GM15510 (cell line): ENCODE results near the gene ATP11C.

Experiments
- POLR2A ChIP-seq: IDR thresholded peaks from 3 replicates; pipeline ENCODE4 v1.6.1; 2011; ENCODE audit warnings: borderline replicate concordance; ENCODE audit not compliant: insufficient read length; ENCODE audit errors: extremely low read depth

The ATP11C gene

GRCh38 chrX:139842326-139843185 is 90.3 kb downstream of the ATP11C start:
- TF ChIP-seq POLR2A: no peak

- TF ChIP-seq POLR2A: no peak
These were observed 98.0 kb downstream of the ATP11C start for GRCh38 chrX:139834879-139835278.

- TF ChIP-seq POLR2A: no peak
These were observed 100.0 kb downstream of the ATP11C start for GRCh38 chrX:139832718-139833309.

GRCh38 chrX:139831675-139832456 is 101.0 kb downstream of the ATP11C start:
- TF ChIP-seq POLR2A: no peak

GRCh38 chrX:139831017-139831416 is 101.8 kb downstream of the ATP11C start:
- no peak for TF ChIP-seq POLR2A

- TF ChIP-seq POLR2A: no peak
These were observed 104.0 kb downstream of the ATP11C start for GRCh38 chrX:139828830-139829229.

- TF ChIP-seq POLR2A: no peak
These were observed 104.8 kb downstream of the ATP11C start for GRCh38 chrX:139828033-139828432.

GRCh38 chrX:139826065-139827044 is 106.5 kb downstream of the ATP11C start:
- no peak for TF ChIP-seq POLR2A

- no peak for TF ChIP-seq POLR2A
These were observed 107.2 kb downstream of the ATP11C start for GRCh38 chrX:139825618-139826017.

- no peak for TF ChIP-seq POLR2A
These were observed 109.0 kb downstream of the ATP11C start for GRCh38 chrX:139823806-139824205.

GRCh38 chrX:139820358-139820984 is 112.4 kb downstream of the ATP11C start:
- no peak for TF ChIP-seq POLR2A

- TF ChIP-seq POLR2A: no peak
These were observed 116.6 kb downstream of the ATP11C start for GRCh38 chrX:139816204-139816603.

GRCh38 chrX:139815771-139816170 is 117.1 kb downstream of the ATP11C start:
- no peak for TF ChIP-seq POLR2A
